ENCODE results near the gene FBRSL1. TPM values are rescaled to one million over a fixed set of nuclear protein-coding genes. Genes with fewer than 3 reads are reported as not detected.

Gene FBRSL1
- total RNA-seq, 1 experiment from 2014 or later, result 45.3 TPM

DNA sequence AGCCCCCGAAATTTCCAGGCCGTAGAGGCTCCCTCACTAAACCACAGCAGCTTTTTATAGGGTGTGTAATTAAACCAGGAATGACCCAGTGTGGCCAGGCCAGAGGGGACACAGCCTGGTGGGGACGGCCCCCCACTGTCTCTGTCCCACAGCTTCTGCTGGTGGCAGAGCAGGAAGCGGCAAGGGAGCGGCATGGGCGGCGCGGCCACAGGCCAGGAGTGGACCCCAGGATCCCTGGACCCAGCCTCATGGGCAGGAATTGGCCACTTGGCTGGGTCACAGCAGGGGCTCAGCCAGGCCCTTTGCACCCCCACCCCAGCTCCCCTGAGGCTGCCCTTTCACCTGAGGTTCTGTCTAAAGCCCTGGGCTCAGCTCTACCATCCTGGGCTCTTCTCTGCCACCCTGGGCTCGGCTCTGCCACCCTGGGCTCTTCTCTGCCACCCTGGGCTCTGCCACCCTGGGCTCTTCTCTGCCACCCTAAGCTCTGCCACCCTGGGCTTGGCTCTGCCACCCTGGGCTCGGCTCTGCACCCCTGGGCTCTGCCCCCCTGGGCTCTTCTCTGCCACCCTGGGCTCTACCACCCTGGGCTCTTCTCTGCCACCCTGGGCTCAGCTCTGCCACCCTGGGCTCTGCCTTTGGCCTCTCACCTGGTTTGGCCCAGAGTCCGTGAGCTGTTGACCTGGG lies 39.3 kb downstream of the FBRSL1 start:
- ChIA-PET POLR2A (ENCODE audit: unreplicated experiment) (no interaction called here), CTCF (interaction anchor here (0.9 kb wide), 1 partner anchor 10 kb away, joined by 3 read pairs; no protein-coding TSS in a partner anchor)
- ATAC-seq (no peak), DNase-seq (no peak)
- H3K4me1 ChIP-seq (ENCODE audit: insufficient read depth, low read length), result peaks cover 9% of the 10 kb centered on the region
- no peaks in the 10 kb centered on the region for H3K27me3 ChIP-seq (ENCODE audit: low read length)
- H3K79me2 ChIP-seq (ENCODE audit: low read length), result peaks cover 5% of the 10 kb centered on the region; the same call in 1 of the 2 replicates
- BruUV-seq (replicated peaks), result no TSS peak
- no peaks in the 10 kb centered on the region for H3K9me3 ChIP-seq (ENCODE audit: low read length)
- H3K36me3 ChIP-seq (ENCODE audit: low read depth, low read length), result no peaks in the 10 kb centered on the region
- H3K4me3 ChIP-seq (ENCODE audit: low read length), result no peak overlapping the region
- no peak overlapping the region for H3K9ac ChIP-seq (ENCODE audit: low read length)
- intact Hi-C loops (cut with micrococcal nuclease), result loop anchor here (10.0 kb wide), 1 partner anchor 66 kb away; no protein-coding TSS in a partner anchor
- TF ChIP-seq EZH2 (IDR thresholded peaks at IDR 0.05; ENCODE audit: low read length, unreplicated experiment) (no peak), EZH2phosphoT487 (IDR thresholded peaks at IDR 0.05; ENCODE audit: borderline replicate concordance, low read length) (no peak)
- TF ChIP-seq, protein P1, sequence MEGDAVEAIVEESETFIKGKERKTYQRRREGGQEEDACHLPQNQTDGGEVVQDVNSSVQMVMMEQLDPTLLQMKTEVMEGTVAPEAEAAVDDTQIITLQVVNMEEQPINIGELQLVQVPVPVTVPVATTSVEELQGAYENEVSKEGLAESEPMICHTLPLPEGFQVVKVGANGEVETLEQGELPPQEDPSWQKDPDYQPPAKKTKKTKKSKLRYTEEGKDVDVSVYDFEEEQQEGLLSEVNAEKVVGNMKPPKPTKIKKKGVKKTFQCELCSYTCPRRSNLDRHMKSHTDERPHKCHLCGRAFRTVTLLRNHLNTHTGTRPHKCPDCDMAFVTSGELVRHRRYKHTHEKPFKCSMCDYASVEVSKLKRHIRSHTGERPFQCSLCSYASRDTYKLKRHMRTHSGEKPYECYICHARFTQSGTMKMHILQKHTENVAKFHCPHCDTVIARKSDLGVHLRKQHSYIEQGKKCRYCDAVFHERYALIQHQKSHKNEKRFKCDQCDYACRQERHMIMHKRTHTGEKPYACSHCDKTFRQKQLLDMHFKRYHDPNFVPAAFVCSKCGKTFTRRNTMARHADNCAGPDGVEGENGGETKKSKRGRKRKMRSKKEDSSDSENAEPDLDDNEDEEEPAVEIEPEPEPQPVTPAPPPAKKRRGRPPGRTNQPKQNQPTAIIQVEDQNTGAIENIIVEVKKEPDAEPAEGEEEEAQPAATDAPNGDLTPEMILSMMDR (conservative IDR thresholded peaks at IDR 0.05; ENCODE audit: low read depth, low read length), result no peak
- H3K9me2 ChIP-seq (replicated peaks; ENCODE audit: low read length), result no peaks in the 10 kb centered on the region
- no peak overlapping the region for H3K4me2 ChIP-seq (ENCODE audit: low read length)
- no peaks in the 10 kb centered on the region for H3F3A ChIP-seq (ENCODE audit: low read length, unreplicated experiment)
- H2AFZ ChIP-seq (ENCODE audit: low read length), result no peak overlapping the region
- H3K27ac ChIP-seq (ENCODE audit: low read length), result no peak overlapping the region
- peaks cover 13% of the 10 kb centered on the region; the same call in 1 of the 2 replicates for H4K20me1 ChIP-seq (ENCODE audit: low read length)

DNA sequence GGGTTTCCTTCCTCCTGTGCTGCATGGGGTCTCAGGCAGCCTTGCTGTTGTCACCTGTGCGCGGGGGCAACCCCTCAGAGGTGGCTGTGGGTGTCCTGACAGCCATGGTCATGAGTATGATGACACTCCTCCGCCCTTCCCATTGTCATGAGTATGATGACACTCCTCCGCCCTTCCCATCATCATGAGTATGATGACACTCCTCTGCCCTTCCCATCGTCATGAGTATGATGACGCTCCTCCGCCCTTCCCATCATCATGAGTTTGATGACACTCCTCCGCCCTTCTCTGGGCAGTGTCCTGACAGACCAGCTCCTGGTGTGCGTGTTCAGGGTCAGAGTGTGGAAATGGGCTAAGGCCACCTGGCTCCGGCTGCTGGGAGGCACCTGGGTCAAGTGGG lies 40.0 kb downstream of the FBRSL1 start:
- intact Hi-C loops (cut with micrococcal nuclease), result loop anchor here (10.0 kb wide), 1 partner anchor 65 kb away; no protein-coding TSS in a partner anchor
- no peak overlapping the region for H3K27ac ChIP-seq (ENCODE audit: low read length)
- POLR2A ChIA-PET (ENCODE audit: unreplicated experiment), result no interaction called here
- peaks cover 5% of the 10 kb centered on the region; the same call in 1 of the 2 replicates for H3K79me2 ChIP-seq (ENCODE audit: low read length)
- DNase-seq (no peak), ATAC-seq (no peak)
- TF ChIP-seq, protein P1 (conservative IDR thresholded peaks at IDR 0.05; ENCODE audit: low read depth, low read length), result no peak
- H3K4me1 ChIP-seq (ENCODE audit: insufficient read depth, low read length), result peaks cover 4% of the 10 kb centered on the region; the same call in 1 of the 2 replicates
- H4K20me1 ChIP-seq (ENCODE audit: low read length), result peaks cover 9% of the 10 kb centered on the region; the same call in 1 of the 2 replicates
- no peak overlapping the region for H2AFZ ChIP-seq (ENCODE audit: low read length)
- H3K4me2 ChIP-seq (ENCODE audit: low read length), result no peak overlapping the region
- no peaks in the 10 kb centered on the region for H3K27me3 ChIP-seq (ENCODE audit: low read length)
- no peaks in the 10 kb centered on the region for H3K36me3 ChIP-seq (ENCODE audit: low read depth, low read length)
- H3K9ac ChIP-seq (ENCODE audit: low read length), result no peak overlapping the region
- H3F3A ChIP-seq (ENCODE audit: low read length, unreplicated experiment), result no peaks in the 10 kb centered on the region
- no peaks in the 10 kb centered on the region for H3K9me2 ChIP-seq (replicated peaks; ENCODE audit: low read length)
- H3K9me3 ChIP-seq (ENCODE audit: low read length), result no peaks in the 10 kb centered on the region
- no TSS peak for BruUV-seq (replicated peaks)
- CTCF ChIA-PET, result no interaction called here
- H3K4me3 ChIP-seq (ENCODE audit: low read length), result no peak overlapping the region

DNA sequence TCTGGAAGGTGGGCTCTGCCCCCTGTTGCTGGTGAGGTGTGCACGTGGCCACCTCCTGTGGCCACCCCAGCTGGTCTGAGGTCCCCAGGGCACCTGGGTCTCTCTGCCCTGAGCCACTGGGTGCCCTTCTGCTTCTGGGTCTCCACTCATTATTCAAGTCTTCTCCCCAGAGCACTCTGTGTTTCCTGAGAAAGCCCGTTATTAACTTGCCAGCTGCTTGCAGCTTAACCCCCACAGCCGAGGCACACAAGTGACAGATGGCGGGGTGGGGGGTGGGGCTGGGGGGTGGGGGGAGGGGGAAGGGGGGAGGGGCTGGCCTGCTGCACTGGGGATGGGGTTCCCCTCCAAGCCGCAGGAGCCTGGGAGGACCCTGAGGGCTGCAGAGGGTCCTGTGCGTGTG lies 40.5 kb downstream of the FBRSL1 start:
- DNase-seq, result no peak
- Histone ChIP-seq H3K27me3 (ENCODE audit: low read length) (no peaks in the 10 kb centered on the region), H3K36me3 (ENCODE audit: low read depth, low read length) (no peaks in the 10 kb centered on the region), H4K20me1 (ENCODE audit: low read length) (peaks cover 3% of the 10 kb centered on the region; the same call in 1 of the 2 replicates), H3K79me2 (ENCODE audit: low read length) (peaks cover under 1% of the 10 kb centered on the region; the same call in 1 of the 2 replicates), H3K4me1 (ENCODE audit: insufficient read depth, low read length) (no peaks in the 10 kb centered on the region), H3K4me2 (ENCODE audit: low read length) (no peak overlapping the region), H3K9me3 (ENCODE audit: low read length) (no peaks in the 10 kb centered on the region), H3F3A (ENCODE audit: low read length, unreplicated experiment) (no peaks in the 10 kb centered on the region), H3K9me2 (replicated peaks; ENCODE audit: low read length) (no peaks in the 10 kb centered on the region), H3K27ac (ENCODE audit: low read length) (no peak overlapping the region), H3K4me3 (ENCODE audit: low read length) (no peak overlapping the region), H3K9ac (ENCODE audit: low read length) (no peak overlapping the region), H2AFZ (ENCODE audit: low read length) (no peak overlapping the region)
- ChIA-PET CTCF (no interaction called here), POLR2A (ENCODE audit: unreplicated experiment) (no interaction called here)
- no TSS peak for BruUV-seq (replicated peaks)
- ATAC-seq, result no peak
- intact Hi-C loops (cut with micrococcal nuclease), result no loop called here
- TF ChIP-seq EZH2 (IDR thresholded peaks at IDR 0.05; ENCODE audit: low read length, unreplicated experiment) (no peak), EZH2phosphoT487 (IDR thresholded peaks at IDR 0.05; ENCODE audit: borderline replicate concordance, low read length) (no peak)
- TF ChIP-seq, protein P1 (conservative IDR thresholded peaks at IDR 0.05; ENCODE audit: low read depth, low read length), result no peak

Measured in PC-3 (cell line).